ENCODE data around the gene FILIP1. TPM values are rescaled to one million over a fixed set of nuclear protein-coding genes. Genes with fewer than 3 reads are reported as not detected.

FILIP1 gene
- total and polyA plus RNA-seq, 8 donors: 14.4 to 45.2 (median 32.5) TPM

DNA sequence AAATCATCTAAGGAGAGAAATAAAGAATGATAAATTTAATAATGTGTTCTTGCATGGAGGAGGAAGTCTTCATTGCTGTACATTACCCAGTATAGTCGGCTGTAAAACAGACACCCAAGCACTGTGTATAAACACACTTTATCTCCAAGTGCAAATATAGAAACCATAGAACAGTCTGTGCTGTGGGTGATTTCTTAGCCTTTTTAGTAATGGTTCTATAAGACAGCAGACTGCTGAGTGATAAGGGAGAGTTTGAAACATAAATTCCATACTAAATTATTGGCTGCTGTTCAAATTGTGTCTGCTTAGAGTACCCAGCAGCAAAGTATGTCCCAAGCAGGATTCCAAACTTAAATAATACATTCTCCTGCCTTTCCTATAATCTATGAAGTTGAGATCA lies 4.6 kb downstream of the FILIP1 start:
- H3K4me1 ChIP-seq: peaks cover 0 to 4% of the 10 kb centered on the region in 2 donors
- no peaks in the 10 kb centered on the region for H3K9me3 ChIP-seq
- ATAC-seq: peak; percentile 8
- intact Hi-C loops (cut with DNase I): no loop called here
- no peak for DNase-seq
- H3K27me3 ChIP-seq: peaks cover 0 to 5% of the 10 kb centered on the region in 2 donors
- H3K36me3 ChIP-seq: no peaks in the 10 kb centered on the region
- no peak overlapping the region for H3K4me3 ChIP-seq
- TF ChIP-seq, protein P1, sequence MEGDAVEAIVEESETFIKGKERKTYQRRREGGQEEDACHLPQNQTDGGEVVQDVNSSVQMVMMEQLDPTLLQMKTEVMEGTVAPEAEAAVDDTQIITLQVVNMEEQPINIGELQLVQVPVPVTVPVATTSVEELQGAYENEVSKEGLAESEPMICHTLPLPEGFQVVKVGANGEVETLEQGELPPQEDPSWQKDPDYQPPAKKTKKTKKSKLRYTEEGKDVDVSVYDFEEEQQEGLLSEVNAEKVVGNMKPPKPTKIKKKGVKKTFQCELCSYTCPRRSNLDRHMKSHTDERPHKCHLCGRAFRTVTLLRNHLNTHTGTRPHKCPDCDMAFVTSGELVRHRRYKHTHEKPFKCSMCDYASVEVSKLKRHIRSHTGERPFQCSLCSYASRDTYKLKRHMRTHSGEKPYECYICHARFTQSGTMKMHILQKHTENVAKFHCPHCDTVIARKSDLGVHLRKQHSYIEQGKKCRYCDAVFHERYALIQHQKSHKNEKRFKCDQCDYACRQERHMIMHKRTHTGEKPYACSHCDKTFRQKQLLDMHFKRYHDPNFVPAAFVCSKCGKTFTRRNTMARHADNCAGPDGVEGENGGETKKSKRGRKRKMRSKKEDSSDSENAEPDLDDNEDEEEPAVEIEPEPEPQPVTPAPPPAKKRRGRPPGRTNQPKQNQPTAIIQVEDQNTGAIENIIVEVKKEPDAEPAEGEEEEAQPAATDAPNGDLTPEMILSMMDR (IDR thresholded peaks at IDR 0.05): no peak
- peak overlapping the region; percentile 39 to 88 for H3K27ac ChIP-seq

DNA sequence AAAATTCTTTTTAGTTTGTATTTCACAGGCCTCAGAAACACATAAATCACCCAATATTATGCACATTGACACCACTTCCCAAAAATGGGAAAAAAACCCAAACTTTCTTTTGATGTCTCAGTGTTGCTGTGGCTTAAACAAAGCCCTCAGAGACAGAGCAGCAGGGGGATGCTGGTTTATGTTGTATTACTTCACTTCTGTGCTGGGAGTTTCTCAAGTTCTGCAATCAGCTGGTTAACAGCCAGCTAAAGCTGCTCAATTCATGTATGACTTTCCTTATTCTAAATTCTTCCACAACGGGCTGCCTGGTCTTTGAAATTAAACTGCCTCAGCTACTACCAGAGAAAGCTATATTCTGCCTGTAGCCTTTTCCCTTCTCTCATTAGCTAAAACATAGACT lies 5.6 kb downstream of the FILIP1 start:
- intact Hi-C loops (cut with DNase I): no loop called here
- peaks cover 0 to 4% of the 10 kb centered on the region in 2 donors for H3K4me1 ChIP-seq
- no peaks in the 10 kb centered on the region for H3K9me3 ChIP-seq
- TF ChIP-seq, protein P1 (IDR thresholded peaks at IDR 0.05): no peak
- H3K27me3 ChIP-seq: no peaks in the 10 kb centered on the region
- peak; percentile 47 for ATAC-seq
- H3K4me3 ChIP-seq: no peak overlapping the region
- DNase-seq: peak in 1 of 4 donors; percentile 90
- peak overlapping the region; percentile 39 to 88 for H3K27ac ChIP-seq
- no peaks in the 10 kb centered on the region for H3K36me3 ChIP-seq

DNA sequence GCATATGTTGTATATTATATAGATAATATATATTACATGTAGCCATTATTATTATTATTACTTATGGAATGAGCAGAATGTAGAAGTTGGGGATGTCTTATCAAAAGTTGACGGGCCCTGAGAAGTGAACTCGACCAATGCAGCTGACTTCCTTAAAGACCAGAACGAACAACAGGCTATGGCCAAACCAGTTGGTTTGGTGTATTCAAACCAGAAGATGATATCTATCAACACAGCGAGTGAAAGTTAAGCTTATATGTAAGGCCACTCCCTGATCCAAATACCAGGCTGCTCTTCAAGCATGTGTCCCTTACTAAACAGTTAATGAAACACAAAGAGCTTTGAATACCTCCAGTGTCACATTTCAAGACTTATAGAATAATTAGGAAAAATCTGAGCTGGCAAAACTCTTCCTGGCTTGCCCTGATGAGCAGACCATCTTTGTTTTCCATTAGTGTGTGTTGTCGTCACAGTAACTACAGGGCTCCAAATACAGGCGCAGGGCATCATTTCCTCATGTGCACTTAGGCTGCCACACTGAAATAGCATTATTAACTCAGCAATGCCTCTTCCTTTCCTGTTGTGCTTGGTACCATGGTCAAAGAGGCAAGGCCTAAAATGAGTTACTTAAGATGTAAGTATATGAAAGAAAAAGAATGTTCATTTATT lies 6.6 kb downstream of the FILIP1 start:
- Histone ChIP-seq H3K36me3 (no peaks in the 10 kb centered on the region), H3K9me3 (no peaks in the 10 kb centered on the region), H3K27me3 (no peaks in the 10 kb centered on the region), H3K4me3 (no peak overlapping the region), H3K27ac (peak overlapping the region in 1 of 2 donors; percentile 39), H3K4me1 (peaks cover 0 to 8% of the 10 kb centered on the region in 2 donors)
- TF ChIP-seq, protein P1 (IDR thresholded peaks at IDR 0.05): no peak
- DNase-seq (no peak), ATAC-seq (no peak)
- intact Hi-C loops (cut with DNase I): no loop called here

DNA sequence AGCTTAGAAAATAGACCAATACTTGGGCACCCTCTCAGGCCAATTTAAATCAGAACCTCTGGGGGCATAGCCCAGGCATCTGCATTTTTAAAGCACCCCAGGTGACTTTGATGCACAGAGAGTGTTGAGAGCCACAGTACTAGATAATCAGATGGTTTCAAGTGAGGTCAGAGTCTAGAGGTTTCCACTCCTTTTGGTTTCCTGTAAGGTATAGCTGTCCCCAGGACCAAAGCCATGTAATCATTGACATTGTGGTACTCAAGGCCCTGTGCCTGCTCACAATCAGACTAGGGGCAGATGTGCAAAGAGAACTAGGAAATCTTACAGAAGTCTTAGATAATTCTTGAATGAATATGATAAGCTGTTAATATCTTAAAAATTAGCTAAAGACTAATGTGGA lies 9.1 kb downstream of the FILIP1 start:
- Histone ChIP-seq H3K36me3 (no peaks in the 10 kb centered on the region), H3K9me3 (no peaks in the 10 kb centered on the region), H3K4me1 (peaks cover 13 to 23% of the 10 kb centered on the region in 2 donors), H3K27me3 (no peaks in the 10 kb centered on the region), H3K4me3 (no peak overlapping the region), H3K27ac (no peak overlapping the region)
- no peak for DNase-seq
- ATAC-seq: no peak
- intact Hi-C loops (cut with DNase I): no loop called here
- TF ChIP-seq, protein P1 (IDR thresholded peaks at IDR 0.05): no peak

DNA sequence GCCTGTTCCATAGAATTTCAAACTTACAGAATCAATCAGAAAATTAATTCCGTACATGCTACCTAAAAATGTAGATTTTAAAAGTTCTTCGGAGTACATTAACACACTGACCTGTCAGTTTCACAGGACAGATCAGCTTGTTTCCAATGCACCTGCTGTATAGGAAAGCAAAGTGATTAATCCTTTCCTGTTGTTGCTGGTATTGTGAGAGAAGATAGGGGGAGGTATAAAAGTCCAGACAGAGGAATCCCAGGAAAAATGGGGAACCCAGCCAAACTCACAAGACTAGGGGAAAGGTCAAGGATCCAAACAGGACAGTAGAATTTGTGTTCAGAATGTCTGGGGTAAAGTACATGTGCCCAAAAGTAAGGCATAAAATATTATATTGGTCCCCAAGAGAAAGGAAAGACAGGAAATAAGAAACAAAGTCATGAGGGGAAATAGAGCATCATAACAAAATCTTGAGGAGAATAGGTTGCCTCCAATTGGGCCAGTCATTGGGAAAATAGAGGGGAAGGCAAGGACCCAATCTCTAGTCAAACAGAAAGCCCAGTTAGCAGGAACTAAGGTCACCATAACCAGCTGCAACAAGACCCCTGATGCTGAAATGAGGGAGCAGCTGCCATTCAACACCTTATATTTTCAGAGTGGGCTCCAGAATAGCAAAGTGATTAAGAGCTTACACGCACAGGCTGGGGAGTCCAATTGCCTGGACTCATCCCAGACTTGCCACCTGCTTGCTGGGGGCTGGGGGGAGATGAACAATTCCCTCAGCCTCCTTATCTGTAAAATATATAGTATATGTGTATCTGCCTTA lies 10.3 kb downstream of the FILIP1 start:
- ATAC-seq (no peak), DNase-seq (no peak)
- TF ChIP-seq, protein P1 (IDR thresholded peaks at IDR 0.05): no peak
- Histone ChIP-seq H3K27ac (no peak overlapping the region), H3K4me3 (no peak overlapping the region), H3K4me1 (peaks cover 13 to 20% of the 10 kb centered on the region in 2 donors), H3K9me3 (no peaks in the 10 kb centered on the region), H3K36me3 (no peaks in the 10 kb centered on the region), H3K27me3 (no peaks in the 10 kb centered on the region)
- intact Hi-C loops (cut with DNase I): no loop called here

All from left lung (tissue), 10 donors.